ENCODE data around the gene EAF1.

- TF ChIP-seq CTCF (IDR thresholded peaks at IDR 0.05): no peak
- TF ChIP-seq POLR2AphosphoS5 (IDR thresholded peaks at IDR 0.05): no peak
These were observed 3.9 kb downstream of the EAF1 start for GRCh38 chr3:15431256-15431837.
